Right renal cortex interstitium (tissue), 3 donors: ENCODE results near the gene NT5DC1. TPM values are rescaled to one million over a fixed set of nuclear protein-coding genes. Genes with fewer than 3 reads are reported as not detected.

Experiments
- DNase-seq, 3 donors: peaks; one replicate each; pipeline ENCODE4 v3.0.0-alpha.2; 2013; ENCODE audit warnings: low read depth in 3 of 3, low spot score in 2 of 3
- polyA plus RNA-seq, 3 donors: library from polyadenylated mRNA; unstranded; fragments of 120-200 nt; gene quantifications; one replicate each; pipeline ENCODE4 v1.2.1, GENCODE V29; 2013; ENCODE audit not compliant: insufficient read length in 3 of 3

NT5DC1 gene
- polyA plus RNA-seq, 3 donors, result 43.4 to 45.6 (median 44.6) TPM

DNA sequence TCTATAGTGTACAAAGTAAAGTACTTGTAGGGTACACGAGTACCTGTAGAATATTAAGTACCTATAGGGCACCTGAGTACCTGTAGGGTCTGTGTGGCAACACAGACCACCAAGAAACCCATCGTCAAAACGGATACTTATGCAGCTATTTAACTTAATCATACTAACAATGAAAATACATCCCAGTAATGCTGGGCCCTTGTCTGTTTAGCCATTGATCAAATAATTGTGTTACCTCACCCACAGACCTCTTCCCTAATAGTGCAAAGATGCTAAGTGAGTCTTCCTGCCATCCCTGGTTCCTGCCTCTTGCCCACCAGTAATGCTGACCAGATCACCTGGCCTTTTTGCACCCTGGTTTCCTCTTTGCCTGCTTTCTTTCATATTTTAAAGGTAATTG, 32.8 kb downstream of the NT5DC1 start:
- DNase-seq, result no peak

DNA sequence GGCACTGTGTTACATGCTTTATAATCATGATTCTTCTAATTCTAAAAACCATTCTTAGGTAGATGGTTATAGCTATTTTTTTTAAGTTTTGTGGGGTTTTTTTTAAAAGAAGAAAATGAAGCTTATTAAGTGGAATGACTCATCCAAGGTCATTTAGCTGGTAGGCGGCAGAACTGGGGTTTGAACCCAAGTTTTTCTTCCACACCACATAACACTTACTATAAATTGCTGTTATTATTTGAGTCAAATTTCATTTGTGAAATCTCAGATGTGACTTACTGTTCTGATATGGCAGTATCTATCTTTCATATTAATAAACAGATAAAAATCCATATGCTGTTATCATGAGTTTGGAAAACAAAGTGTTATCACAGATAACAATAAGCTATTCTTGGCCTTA, 35.7 kb downstream of the NT5DC1 start:
- DNase-seq, result no peak

DNA sequence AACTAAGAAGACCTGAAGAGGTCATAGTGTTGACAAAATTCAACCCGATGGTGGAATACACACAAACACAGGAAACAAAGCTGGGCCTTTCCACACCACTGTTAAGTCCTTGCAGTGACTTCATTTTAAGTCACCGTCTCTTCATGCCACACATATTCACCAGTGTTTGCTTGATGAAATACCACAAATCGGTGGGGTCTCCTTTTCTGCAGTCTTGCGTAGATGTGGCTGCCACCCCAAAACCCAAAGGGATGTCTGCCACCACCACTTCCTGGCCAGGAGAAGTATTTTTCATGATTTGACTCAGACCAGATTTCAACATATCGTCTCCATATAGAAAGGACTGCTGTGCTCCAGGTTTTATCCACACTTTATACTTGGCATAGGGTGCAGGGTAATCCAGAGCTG, 36.3 kb downstream of the NT5DC1 start:
- no peak for DNase-seq

DNA sequence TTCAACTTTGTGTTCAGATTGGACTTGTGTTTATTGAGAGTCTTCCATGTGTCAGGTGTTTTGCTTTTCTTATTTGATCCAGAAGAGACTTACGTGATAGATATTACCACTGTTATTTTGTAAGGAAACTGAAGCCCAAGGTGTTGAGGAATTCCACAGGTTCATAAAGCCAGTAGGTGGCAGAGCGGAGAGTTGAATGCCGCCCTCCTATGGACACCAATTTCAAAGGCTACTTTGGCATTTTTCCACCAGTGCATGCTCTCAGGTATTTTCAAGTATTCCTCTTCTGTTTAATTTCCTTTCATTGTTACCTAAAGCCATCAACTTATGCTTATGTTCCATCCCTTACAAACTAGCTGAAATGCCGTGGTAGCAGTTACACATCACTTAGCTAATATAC, 39.3 kb downstream of the NT5DC1 start:
- DNase-seq, result no peak

DNA sequence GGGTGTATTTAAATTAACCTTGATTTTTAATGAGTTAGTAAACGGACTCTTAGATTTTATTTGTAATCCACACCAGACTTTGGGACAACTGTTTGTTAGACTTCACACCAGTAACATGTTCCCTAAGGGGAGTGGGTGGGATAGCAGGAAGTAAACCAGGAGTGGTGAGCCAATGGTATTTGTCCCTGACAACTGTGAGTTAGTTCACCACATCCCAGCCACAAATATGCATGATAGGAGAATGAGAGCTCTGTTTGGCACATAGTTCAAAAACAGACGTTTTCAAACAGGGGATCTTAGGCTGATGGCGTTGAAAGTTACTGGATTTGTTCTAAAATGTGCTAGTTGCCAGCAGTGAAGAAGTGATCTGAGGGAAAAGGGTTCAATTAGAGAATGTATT, 44.0 kb downstream of the NT5DC1 start:
- no peak for DNase-seq

DNA sequence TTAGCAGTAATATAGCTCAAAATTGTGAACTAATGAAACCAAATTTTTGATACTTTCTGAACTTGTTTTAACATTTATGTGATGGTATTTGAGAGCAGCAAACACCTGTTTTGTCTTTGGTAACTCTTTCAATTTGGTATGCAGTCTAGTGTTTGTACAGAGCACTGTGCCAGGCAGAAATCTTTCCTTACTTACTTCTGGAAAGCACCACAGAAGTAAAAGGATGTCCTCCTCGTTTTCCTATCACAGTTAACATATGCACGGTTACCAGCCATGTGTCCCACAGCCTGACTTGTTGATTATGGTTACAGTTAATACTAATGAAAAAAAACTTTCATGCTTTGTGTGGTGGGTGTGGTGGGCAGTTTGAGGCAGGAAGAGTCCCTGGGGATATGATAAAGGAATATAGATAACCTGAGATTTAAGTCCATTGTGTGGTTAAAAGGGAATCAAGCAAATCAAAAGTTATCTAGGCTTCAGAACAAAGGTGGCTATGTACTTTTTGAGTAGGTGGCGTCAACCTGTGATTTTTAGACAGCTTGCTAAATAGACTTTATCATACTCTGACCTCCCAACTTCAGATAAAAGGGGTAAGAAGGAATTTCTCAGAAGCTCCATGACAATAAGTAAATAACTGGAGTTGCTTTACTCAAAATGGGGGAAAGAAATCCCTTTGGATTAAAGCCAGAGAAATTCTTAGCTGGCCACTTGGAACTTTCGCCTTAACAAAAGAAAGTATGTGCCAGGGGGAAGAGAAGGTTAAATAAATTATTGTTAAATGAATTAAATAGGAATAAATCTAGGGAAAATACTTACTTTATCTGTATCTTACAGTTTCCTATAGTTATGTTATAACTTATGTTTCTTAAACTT, 45.4 kb downstream of the NT5DC1 start:
- no peak for DNase-seq

DNA sequence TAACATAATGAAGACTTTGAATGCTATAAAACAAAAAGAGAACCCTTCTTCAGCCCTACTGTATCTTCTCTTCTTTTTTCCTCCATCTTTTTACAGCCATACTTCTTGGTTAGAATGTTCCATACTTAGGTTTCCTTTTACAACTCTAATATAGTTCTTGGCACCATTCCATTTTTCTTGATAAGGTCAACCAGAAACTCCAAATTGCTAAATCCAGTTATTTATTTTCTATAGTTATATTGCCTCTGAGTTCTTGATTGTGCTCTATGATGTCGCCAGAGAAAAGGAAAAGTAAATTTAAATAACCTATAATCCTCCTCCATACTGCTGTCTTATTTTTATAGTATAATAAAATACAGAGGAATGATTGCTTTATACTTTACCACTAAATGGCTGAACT, 52.0 kb downstream of the NT5DC1 start:
- no peak for DNase-seq

DNA sequence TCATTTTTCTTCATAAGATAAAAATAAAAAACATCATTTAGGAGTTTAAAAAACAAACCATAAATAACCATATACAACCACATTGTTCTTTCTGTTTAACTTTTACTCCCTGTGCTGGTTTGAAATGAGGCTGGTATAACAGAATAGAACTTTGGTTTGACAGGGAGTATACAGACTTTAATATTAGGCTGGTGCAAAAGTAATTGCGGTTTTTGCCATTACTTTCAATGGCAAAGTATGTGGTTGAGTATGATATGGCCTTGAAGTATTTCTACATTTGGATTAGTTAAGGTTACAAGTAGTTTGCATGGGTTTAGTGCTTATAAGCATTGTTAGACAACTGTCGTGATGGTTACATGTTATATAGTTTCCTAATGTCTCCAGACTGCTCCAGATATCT, 54.2 kb downstream of the NT5DC1 start:
- no peak for DNase-seq

DNA sequence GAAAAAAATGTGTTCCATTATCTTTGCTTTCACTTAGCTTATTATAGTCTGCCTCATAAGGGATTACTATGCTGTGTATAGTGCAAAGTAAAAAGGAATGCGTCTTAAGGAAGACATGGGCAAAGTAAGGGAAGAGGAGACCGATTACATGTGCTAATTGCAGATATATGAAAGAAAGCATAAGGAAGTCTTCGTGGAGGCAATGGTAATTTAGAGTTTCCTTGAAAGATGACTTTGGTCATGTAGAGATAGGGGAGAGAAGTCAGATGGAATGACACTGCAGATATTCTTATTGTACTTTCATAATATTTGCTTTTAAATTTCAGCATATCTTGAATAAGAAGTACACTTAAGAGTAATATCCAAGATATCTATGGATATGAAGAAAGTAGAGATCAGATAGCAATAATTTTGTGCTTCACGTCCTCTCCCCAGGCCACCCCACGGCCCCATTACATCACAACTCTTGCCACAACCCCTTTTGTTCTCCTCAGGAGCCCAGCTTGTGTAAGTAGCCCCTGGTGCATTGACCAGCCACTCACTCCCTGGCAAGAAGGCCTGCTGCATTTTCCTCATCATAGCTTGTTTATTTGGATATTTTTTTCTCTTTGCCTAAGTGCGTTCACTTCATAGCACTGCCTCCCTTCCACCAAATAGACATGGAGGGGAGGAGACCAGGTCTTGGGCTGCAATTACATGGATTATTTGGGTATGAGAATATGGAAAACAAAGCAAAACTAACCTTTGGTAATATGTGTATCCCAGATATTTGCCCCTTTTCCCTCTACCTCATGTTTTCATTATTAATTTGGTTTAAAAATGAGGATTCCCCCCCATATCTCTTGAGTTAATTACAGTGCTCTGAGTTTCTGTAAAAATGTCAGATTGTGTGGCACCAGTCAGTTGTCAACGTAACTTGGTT, 56.0 kb downstream of the NT5DC1 start:
- no peak for DNase-seq

DNA sequence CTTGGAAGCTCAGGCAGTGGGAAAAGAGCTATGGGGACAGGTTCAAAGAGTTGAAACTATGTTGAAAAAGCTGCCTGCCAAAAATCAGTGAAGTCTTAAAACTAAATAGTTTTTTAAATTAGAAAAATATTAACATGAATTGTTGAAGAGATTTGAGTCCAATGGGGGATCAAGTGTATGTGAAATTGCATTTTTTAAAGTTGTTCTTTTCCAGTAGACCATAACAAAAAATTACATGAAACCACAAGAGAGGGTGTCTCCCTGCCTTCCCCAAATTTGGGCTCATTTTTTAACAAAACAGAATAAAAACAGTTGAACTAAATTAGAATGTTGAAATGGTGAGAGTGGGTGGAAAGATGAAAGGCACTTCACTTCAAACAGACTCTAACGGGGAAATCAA, 56.7 kb downstream of the NT5DC1 start:
- no peak for DNase-seq

DNA sequence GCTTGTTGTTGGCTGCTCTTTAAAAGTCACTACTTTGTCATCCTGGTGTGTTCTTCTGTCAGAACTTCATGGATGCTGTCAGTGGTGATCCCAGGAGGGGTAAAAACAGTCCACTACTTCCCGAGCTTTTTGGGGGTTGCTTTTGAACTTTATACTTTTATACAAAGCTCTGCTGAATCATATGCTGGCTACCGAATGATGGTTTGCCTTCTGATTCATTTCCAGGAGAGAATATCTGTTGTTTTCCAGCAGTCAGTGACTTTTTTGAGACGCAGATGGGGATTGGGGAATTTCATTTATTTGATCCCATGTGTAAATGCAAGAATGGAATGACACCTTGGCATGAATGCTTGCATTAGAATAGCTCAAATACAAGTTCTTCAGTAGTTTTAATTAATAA, 58.0 kb downstream of the NT5DC1 start:
- no peak for DNase-seq

DNA sequence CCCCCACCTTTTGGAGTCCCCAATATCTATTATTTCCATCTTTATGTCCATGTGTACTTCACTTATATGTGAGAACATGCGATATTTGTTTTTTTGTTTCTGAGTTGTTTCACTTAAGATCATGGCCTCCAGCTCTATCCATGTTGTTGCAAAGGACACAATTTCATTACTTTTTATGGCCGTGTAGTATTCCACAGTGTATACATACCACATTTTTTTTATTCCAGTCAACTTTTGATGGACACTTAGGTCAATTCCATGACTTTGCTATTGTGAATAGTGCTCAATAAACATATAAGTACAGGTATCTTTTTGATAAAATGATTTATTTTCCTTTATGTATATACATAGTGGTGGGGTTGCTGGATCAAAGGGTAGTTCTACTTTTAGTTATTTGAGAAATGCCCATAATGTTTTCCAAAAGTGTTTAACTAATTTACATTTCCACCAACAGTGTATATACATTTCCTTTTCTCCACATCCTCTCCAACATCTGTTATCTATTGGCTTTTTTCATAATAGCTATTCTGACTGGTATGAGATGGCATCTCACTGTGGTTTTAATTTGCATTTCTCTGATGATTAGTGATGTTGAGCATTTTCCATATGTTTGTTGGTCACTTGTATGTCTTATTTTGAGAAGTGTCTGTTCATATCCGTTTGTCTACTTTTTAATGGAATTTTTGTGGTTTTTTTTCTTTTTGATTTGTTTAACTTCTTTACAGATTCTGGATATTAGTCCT, 59.3 kb downstream of the NT5DC1 start:
- DNase-seq, result no peak

DNA sequence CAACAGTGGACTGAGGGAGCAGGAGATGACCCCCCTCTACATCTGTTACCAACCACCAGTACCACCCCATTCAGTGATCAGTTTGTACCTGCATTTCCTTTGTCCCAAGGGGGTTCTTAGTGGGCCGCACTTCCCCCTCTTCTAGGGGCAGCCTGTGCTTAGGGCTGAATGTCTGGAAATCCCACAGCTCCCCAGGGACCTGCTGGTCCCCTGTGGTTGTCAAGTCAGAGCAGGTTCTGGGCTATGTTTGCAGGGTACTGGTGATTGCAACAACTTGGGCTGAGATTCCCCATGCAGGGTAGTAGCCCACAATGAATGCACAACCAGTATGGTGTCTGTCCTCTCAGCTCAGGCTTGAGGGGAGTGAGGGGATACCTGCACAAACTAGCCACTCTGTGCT, 64.9 kb downstream of the NT5DC1 start:
- DNase-seq, result no peak

DNA sequence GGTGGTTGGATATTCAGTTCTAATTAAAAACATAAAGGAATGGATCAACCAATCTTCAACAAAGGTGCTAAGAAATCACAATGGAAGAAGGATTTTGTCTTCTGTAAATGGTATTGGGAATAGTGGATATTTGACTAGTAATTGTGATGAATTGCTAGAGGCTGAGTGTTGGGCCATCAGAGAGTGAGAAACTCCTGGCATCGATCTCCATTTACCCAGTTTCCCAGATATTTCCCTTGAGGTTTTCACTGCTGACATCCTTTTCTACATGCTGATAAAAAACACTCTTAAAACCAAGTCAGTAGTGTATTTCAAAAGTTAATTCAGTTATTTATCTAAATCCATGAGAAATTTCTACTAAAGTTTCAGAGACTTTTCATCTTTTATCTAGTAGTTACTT, 65.7 kb downstream of the NT5DC1 start:
- no peak for DNase-seq

DNA sequence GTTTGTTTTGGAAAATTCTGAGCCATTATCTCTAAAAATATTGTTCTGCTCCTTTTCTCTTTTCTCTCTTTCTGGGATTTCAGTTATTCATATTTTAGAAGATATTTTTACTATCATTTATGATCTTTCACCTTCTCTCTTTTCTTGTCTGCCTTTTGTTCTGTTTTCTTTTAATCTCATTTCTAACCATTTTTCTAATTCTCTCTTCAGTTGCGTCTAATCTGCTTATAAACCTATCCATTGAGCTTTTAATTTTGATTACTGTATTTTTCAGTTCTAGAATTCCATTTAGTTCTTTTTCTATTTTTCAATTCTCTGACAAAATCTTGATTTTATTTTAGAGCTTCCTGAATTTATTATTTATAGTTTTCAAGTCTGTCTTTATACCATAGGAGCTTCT, 67.5 kb downstream of the NT5DC1 start:
- no peak for DNase-seq

DNA sequence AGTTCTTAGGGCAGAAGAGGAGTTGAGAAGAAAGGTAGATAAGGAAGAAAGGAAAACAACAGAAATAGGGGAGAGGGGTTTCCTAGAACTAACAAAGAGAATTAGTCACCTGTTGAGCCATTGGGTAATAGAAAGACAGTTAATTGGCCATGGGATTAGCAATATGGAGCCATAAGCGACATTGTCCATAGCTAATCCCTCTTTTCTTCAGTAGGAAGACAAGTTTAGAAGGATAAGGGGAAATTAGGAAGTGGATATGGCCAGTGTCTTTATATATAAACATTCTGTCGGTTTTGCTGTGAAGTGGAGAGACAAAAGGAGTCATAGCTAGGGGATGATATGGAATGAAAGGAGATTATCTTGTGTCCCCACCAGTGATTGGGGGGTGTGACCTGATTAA, 69.2 kb downstream of the NT5DC1 start:
- DNase-seq, result no peak

DNA sequence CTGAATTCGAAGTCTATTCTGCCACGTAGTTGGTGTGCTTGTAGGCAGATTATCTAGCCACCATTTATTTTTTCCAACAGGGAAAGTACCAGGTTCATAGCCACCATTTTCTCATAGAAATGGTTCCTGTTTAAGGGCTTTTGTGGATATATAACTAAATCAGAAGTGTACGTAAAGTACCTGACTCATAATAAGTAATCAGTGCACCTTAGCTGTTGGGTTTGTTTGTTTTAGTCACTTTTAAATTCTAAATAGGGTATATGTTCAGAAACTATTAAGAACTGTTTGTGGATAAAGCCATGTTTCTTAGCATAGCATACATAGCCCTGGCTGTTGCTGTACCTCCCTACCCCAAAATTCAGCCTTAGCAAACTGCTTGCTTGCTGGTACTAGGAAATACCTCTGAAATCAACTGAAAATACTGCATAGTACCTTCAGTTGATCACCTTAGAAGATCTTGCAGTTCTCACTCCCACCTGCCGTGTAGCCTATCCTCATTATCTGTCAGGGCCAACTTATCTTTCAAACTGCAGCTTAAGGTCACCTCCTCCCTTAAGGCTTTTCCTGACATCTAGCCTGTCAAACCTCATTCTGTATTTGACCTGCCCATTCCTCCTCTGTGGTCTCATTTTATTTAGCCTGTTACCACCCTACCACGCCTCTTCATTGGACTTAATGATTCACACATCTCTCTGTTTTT, 69.9 kb downstream of the NT5DC1 start:
- no peak for DNase-seq

DNA sequence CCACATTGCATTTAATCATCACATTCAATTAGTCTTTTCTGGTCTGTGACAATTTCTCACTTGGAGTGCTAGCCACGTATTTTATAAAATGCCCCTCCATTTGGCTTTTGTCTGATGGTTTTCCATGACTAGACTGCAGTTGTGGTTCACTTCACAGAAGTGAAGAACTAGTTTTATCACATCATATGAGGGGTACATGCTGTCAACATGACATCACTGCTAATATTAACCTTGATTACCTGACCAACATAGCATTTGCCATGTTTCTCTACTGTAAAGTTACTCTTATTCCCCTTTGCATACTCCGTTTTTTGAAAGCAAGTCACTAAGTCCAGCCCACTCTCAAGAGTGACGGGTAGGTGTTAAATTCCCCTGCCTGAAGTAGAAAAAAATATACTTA, 73.3 kb downstream of the NT5DC1 start:
- no peak for DNase-seq

DNA sequence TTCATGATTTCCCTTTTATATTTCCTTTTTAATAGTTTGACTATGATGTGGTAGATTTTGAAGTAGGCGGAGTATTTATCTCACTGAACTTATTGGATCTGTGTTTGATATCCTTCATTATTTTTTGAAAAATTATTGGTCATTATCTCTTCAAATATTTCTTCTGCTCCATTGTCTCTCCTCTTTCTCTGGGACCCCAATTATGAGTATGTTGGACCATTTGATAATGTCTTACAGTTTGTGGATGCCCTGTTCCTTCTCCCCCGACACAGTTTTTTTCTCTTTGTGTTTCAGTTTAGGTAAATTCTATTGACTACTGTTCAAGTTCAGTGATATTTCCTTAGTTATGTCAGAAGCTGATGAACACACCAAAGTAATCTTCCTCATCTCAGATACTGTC, 74.7 kb downstream of the NT5DC1 start:
- no peak for DNase-seq

DNA sequence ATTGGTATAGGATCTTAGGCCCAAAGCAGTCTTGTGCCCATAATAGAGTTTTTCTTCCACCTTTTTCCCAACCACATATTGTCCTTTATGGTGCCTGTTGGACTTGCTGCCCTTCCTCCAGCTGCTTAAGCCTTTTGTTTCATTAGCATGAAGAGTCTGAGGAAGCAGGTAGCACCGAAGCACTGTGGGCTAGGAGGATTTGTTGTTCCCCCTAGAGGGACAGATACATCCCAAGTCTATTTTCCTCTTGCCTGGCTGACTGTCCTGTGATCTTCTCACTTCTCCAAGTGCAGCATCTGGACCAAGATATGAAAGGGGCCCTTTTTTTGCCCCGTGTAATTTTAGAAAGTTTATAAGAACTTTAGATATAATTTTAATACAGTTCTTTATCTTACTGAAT, 75.9 kb downstream of the NT5DC1 start:
- no peak for DNase-seq

DNA sequence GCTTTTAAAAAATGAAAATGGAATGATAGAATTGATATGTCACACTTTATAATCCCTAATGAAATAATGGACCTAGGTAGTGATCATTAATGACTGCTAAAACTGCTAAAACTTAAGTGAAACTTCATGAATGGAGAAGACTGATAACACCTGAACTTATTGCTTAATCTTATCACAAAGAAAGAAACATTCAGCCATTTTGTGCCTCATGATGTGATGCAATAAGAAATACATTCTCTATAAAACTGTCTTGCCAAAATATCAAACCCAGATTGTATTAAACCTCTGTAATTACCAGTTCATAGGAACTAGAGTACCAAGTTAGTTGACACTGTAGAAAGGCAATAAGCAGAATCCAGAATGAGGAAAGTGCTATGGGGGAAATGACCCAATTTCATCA, 79.7 kb downstream of the NT5DC1 start:
- DNase-seq, result no peak
